ENCODE data around the gene MEI4.

GRCh38 chr6:77879527-77879926, 226.7 kb downstream of the MEI4 start:
- TF ChIP-seq CTCF (IDR thresholded peaks at IDR 0.05) = no peak
- TF ChIP-seq EP300 (IDR thresholded peaks at IDR 0.05) = no peak

Measured in ovary (tissue), 3 donors.